ENCODE measurements around the gene SRRM2. TPM values are rescaled to one million over a fixed set of nuclear protein-coding genes. Genes with fewer than 3 reads are reported as not detected.
A peak's percentile ranks its signal among the peaks of the same experiment; 100 is the strongest.

The SRRM2 gene
- total and polyA plus RNA-seq, 9 of the 15 experiments (the other 6 are each of a cell fraction or from before 2014, with no cell fraction given) = 26.7 to 563 (median 81.1) TPM

DNA sequence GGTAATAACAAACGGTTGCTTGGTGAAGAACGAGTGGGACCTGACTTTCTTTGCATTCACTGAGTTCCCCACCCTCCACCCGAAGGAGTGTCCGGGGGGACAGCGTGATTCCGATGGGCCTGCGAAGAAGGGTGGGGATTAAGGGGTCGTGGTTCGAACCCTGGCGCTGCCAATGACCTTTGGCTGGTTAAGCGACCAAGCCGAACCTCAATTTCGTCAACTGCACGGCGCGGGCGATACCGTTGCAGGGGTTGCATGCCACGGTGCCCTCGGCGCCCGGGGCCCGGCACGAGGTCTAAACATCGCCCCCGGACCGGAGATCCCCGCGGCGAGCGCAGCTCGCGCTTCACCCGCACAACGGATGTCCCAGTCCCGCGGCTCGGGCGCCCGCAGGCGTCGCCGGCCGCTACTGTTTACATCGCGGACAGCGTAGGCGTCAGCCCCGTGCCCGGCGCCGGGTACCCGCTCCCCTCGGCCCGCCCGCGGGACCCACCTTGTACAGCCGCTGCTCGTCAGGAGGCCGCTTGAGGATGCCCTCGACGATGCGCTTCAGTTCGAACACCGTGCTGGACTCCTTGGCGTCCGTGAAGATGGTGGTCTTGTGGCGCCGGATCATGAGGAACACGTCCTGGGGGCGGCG is 24.2 kb downstream of the SRRM2 start (continued):
- TF ChIP-seq NEUROD1 (IDR thresholded peaks at IDR 0.05; ENCODE audit: borderline replicate concordance, low read depth, low read length, partially characterized antibody) (no peak), ZBTB17 (CRISPR knock-in tag; IDR thresholded peaks at IDR 0.05) (0 out of 2 replicates have a peak, but pooled peaks have one; percentile 18), U2AF2 (optimal IDR thresholded peaks at IDR 0.05; ENCODE audit: low read depth, low read length) (no peak), MBD2 (IDR thresholded peaks at IDR 0.05; ENCODE audit: borderline replicate concordance, low read depth) (no peak), FOSL1 (tag; conservative IDR thresholded peaks at IDR 0.05) (no peak), SMAD4 (CRISPR knock-in tag; conservative IDR thresholded peaks at IDR 0.05) (no peak), HDAC1 (IDR thresholded peaks at IDR 0.05) (peak in 1 of 2 experiments; percentile 26; a peak in 1 of 4 replicates), ARNT (IDR thresholded peaks at IDR 0.05) (no peak), ZNF511 (CRISPR knock-in tag; IDR thresholded peaks at IDR 0.05) (0 out of 2 replicates have a peak, but pooled peaks have one; percentile 31), ZNF436 (CRISPR knock-in tag; IDR thresholded peaks at IDR 0.05) (no peak), EZH2 (IDR thresholded peaks at IDR 0.05; ENCODE audit: borderline replicate concordance, low read depth, low read length) (no peak), CGGBP1 (CRISPR knock-in tag; IDR thresholded peaks at IDR 0.05) (no peak), SUPT5H (IDR thresholded peaks at IDR 0.05) (no peak), SMARCE1 (IDR thresholded peaks at IDR 0.05) (no peak), CHD2 (IDR thresholded peaks at IDR 0.05; ENCODE audit: low read depth, low read length) (no peak), NCOA4 (IDR thresholded peaks at IDR 0.05; ENCODE audit: partially characterized antibody) (no peak), SMARCA4 (IDR thresholded peaks at IDR 0.05) (no peak), ZNF695 (CRISPR knock-in tag; IDR thresholded peaks at IDR 0.05) (no peak), XRCC4 (IDR thresholded peaks at IDR 0.05; ENCODE audit: extremely low read depth, insufficient read depth, insufficient read length) (no peak), ZNF707 (CRISPR knock-in tag; conservative IDR thresholded peaks at IDR 0.05) (no peak), PHF8 (IDR thresholded peaks at IDR 0.05; ENCODE audit: borderline replicate concordance, low read length) (peak; percentile 50; the same call in 1 of the 2 replicates), ZSCAN29 (IDR thresholded peaks at IDR 0.05) (no peak), HDGF (IDR thresholded peaks at IDR 0.05) (no peak)
- TF ChIP-seq, protein P1, sequence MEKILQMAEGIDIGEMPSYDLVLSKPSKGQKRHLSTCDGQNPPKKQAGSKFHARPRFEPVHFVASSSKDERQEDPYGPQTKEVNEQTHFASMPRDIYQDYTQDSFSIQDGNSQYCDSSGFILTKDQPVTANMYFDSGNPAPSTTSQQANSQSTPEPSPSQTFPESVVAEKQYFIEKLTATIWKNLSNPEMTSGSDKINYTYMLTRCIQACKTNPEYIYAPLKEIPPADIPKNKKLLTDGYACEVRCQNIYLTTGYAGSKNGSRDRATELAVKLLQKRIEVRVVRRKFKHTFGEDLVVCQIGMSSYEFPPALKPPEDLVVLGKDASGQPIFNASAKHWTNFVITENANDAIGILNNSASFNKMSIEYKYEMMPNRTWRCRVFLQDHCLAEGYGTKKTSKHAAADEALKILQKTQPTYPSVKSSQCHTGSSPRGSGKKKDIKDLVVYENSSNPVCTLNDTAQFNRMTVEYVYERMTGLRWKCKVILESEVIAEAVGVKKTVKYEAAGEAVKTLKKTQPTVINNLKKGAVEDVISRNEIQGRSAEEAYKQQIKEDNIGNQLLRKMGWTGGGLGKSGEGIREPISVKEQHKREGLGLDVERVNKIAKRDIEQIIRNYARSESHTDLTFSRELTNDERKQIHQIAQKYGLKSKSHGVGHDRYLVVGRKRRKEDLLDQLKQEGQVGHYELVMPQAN (IDR thresholded peaks at IDR 0.05; ENCODE audit: borderline replicate concordance) = 0 out of 2 replicates have a peak, but pooled peaks have one; percentile 24
- TF ChIP-seq, protein P2, sequence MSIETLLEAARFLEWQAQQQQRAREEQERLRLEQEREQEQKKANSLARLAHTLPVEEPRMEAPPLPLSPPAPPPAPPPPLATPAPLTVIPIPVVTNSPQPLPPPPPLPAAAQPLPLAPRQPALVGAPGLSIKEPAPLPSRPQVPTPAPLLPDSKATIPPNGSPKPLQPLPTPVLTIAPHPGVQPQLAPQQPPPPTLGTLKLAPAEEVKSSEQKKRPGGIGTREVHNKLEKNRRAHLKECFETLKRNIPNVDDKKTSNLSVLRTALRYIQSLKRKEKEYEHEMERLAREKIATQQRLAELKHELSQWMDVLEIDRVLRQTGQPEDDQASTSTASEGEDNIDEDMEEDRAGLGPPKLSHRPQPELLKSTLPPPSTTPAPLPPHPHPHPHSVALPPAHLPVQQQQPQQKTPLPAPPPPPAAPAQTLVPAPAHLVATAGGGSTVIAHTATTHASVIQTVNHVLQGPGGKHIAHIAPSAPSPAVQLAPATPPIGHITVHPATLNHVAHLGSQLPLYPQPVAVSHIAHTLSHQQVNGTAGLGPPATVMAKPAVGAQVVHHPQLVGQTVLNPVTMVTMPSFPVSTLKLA (conservative IDR thresholded peaks at IDR 0.05) = peak in 1 of 2 experiments; percentile 40; a peak in 1 of 4 replicates
- TF ChIP-seq, protein P3, sequence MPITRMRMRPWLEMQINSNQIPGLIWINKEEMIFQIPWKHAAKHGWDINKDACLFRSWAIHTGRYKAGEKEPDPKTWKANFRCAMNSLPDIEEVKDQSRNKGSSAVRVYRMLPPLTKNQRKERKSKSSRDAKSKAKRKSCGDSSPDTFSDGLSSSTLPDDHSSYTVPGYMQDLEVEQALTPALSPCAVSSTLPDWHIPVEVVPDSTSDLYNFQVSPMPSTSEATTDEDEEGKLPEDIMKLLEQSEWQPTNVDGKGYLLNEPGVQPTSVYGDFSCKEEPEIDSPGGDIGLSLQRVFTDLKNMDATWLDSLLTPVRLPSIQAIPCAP (CRISPR knock-in tag; IDR thresholded peaks at IDR 0.05; ENCODE audit: borderline replicate concordance) = no peak
